Skeletal muscle satellite cell (primary cell): ENCODE data around the gene TNNI2.

ENCODE experiments used
- H3K27me3 ChIP-seq: 2 replicates; pipeline ENCODE4 v1.7.0; 2013; ENCODE audit warnings: low read length; ENCODE audit not compliant: control insufficient read depth, insufficient read depth
- H3K36me3 ChIP-seq: 2 replicates; pipeline ENCODE4 v1.7.0; 2013; ENCODE audit warnings: mild to moderate bottlenecking, control low read depth, low read length; ENCODE audit not compliant: insufficient read depth
- H3K4me1 ChIP-seq: 2 replicates; pipeline ENCODE4 v1.7.0; 2013; ENCODE audit warnings: low read length; ENCODE audit not compliant: control insufficient read depth, insufficient read depth
- H3K4me2 ChIP-seq: 2 replicates; pipeline ENCODE4 v1.7.0; 2013; ENCODE audit warnings: mild to moderate bottlenecking, low read length
- H3K4me3 ChIP-seq: 2 replicates; pipeline ENCODE4 v1.7.0; 2013; ENCODE audit warnings: low read length
- H3K9ac ChIP-seq: 2 replicates; pipeline ENCODE4 v1.7.0; 2013; ENCODE audit warnings: mild to moderate bottlenecking, low read depth, low read length, moderate library complexity
- H3K9me3 ChIP-seq: replicated peaks from 2 replicates; pipeline ENCODE4 v1.7.0; 2013; ENCODE audit warnings: mild to moderate bottlenecking, control low read depth, low read length

The TNNI2 gene

DNA sequence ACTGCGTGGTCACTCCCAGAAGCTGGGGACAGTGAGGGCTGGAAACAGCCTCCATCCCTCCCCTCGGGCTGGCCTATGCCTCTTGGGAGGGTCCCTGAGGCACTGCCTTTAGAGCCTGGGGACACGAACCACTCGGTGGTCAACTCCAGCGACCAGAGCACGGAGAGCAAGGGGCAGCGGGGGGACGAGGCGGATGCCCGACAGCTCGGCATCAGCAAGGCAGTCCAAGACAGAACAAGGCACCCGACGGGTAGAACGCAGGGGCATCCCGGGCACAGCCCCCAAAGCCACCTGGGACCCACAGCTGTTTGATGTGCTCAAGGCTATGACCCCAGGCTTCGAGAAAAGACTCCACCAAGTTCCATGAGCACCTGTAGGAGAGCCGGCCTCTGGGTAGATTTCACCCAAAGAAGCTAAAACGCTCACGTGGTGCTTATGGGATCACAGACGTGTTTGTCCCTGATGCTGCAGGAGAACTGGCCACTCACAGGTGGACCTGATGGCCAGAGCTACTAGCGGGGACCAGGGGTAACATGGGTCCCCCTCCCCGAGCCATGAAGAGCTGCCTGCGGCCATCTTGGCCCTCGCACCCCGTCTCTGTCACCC, 13.6 kb downstream of the TNNI2 start:
- H3K4me2 ChIP-seq = no peak overlapping the region
- H3K27me3 ChIP-seq = peaks cover 14% of the 10 kb centered on the region
- peaks cover 8% of the 10 kb centered on the region for H3K4me1 ChIP-seq
- no peak overlapping the region for H3K9ac ChIP-seq
- H3K9me3 ChIP-seq = no peaks in the 10 kb centered on the region
- no peak overlapping the region for H3K4me3 ChIP-seq
- H3K36me3 ChIP-seq = no peaks in the 10 kb centered on the region

DNA sequence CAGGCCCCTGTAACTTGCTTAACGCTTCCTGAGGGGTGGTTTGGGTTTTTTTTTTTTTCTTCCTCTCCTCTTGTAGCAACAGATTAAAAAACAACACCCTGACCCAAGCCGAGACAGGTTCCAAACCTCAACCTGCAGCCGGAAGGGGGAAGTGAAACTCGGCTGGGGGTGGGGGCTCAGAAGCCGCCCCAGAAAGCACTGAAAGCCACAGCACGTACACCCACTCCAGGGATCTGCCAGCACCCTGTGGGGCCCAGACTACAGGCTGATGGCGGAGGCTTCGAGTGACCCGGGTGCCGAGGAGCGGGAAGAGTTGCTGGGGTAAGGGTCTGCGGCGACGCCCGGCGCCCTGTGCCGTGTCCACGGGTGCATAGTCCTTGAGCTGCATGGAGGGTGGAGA, 14.1 kb downstream of the TNNI2 start, which contains the start of gene LSP1:
TSS of gene LSP1 (plus strand) at position 208 of the 400 bp plus-strand sequence. CDS start at position 269, 61 bp downstream.
- no peak within 1 kb of the TSS for H3K9ac ChIP-seq
- H3K36me3 ChIP-seq = no peaks in the 10 kb centered on the region
- peaks cover 14% of the 10 kb centered on the region for H3K27me3 ChIP-seq
- no peaks in the 10 kb centered on the region for H3K9me3 ChIP-seq
- H3K4me1 ChIP-seq = peaks cover 6% of the 10 kb centered on the region
- H3K4me2 ChIP-seq = no peak within 1 kb of the TSS
- no peak within 1 kb of the TSS for H3K4me3 ChIP-seq

- Histone ChIP-seq H3K4me1 (no peaks in the 10 kb centered on the region), H3K4me2 (no peak overlapping the region), H3K27me3 (peaks cover 14% of the 10 kb centered on the region), H3K9me3 (no peaks in the 10 kb centered on the region), H3K36me3 (no peaks in the 10 kb centered on the region), H3K9ac (no peak overlapping the region), H3K4me3 (no peak overlapping the region)
These were observed 14.8 kb downstream of the TNNI2 start for GRCh38 chr11:1853376-1854131.

GRCh38 chr11:1854132-1854948, 15.6 kb downstream of the TNNI2 start:
- no peaks in the 10 kb centered on the region for H3K36me3 ChIP-seq
- no peaks in the 10 kb centered on the region for H3K9me3 ChIP-seq
- H3K4me2 ChIP-seq = no peak overlapping the region
- no peaks in the 10 kb centered on the region for H3K4me1 ChIP-seq
- H3K9ac ChIP-seq = no peak overlapping the region
- peaks cover 14% of the 10 kb centered on the region for H3K27me3 ChIP-seq
- no peak overlapping the region for H3K4me3 ChIP-seq

- no peak overlapping the region for H3K4me3 ChIP-seq
- H3K36me3 ChIP-seq = no peaks in the 10 kb centered on the region
- peaks cover 14% of the 10 kb centered on the region for H3K27me3 ChIP-seq
- no peaks in the 10 kb centered on the region for H3K4me1 ChIP-seq
- no peaks in the 10 kb centered on the region for H3K9me3 ChIP-seq
- H3K9ac ChIP-seq = no peak overlapping the region
- H3K4me2 ChIP-seq = no peak overlapping the region
These were observed 16.4 kb downstream of the TNNI2 start for GRCh38 chr11:1854949-1855885.

GRCh38 chr11:1855886-1856265, 17.1 kb downstream of the TNNI2 start:
- H3K27me3 ChIP-seq = peaks cover 14% of the 10 kb centered on the region
- H3K4me3 ChIP-seq = no peak overlapping the region
- H3K9ac ChIP-seq = no peak overlapping the region
- H3K36me3 ChIP-seq = no peaks in the 10 kb centered on the region
- no peak overlapping the region for H3K4me2 ChIP-seq
- no peaks in the 10 kb centered on the region for H3K9me3 ChIP-seq
- H3K4me1 ChIP-seq = no peaks in the 10 kb centered on the region

- Histone ChIP-seq H3K9me3 (no peaks in the 10 kb centered on the region), H3K9ac (no peak overlapping the region), H3K4me2 (no peak overlapping the region), H3K27me3 (peaks cover 14% of the 10 kb centered on the region), H3K4me1 (no peaks in the 10 kb centered on the region), H3K36me3 (no peaks in the 10 kb centered on the region), H3K4me3 (no peak overlapping the region)
These were observed 17.7 kb downstream of the TNNI2 start for GRCh38 chr11:1856306-1857005.

GRCh38 chr11:1857064-1857463, 18.3 kb downstream of the TNNI2 start:
- no peak overlapping the region for H3K4me2 ChIP-seq
- no peaks in the 10 kb centered on the region for H3K36me3 ChIP-seq
- H3K4me3 ChIP-seq = no peak overlapping the region
- H3K4me1 ChIP-seq = no peaks in the 10 kb centered on the region
- no peaks in the 10 kb centered on the region for H3K9me3 ChIP-seq
- H3K9ac ChIP-seq = no peak overlapping the region
- H3K27me3 ChIP-seq = peaks cover 14% of the 10 kb centered on the region

- Histone ChIP-seq H3K9me3 (no peaks in the 10 kb centered on the region), H3K9ac (no peak overlapping the region), H3K4me2 (no peak overlapping the region), H3K27me3 (peaks cover 14% of the 10 kb centered on the region), H3K36me3 (no peaks in the 10 kb centered on the region), H3K4me1 (peaks cover 9% of the 10 kb centered on the region), H3K4me3 (no peak overlapping the region)
These were observed 19.4 kb downstream of the TNNI2 start for GRCh38 chr11:1858154-1858553.

DNA sequence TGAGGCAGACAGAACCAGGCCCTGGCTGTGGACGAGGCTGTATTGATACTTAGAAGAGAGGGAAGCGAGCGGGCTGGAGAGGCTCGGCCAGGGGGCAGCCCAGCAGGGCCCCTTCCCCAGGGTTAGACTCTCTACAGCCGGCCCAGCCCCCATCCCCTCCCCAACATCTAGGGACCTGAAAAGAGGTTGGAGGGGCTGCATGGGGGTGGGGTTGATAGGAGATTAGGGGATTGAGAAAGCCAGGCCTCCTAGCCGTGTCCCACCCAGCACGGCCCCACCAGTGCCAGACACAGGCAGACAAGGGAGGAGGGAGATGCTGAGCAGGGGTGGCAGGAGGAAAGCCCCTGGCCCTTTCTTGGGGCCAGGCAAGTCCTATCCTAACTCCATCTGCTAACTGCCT, 19.8 kb downstream of the TNNI2 start:
- Histone ChIP-seq H3K4me3 (no peak overlapping the region), H3K4me1 (peaks cover 13% of the 10 kb centered on the region), H3K36me3 (no peaks in the 10 kb centered on the region), H3K9ac (no peak overlapping the region), H3K4me2 (no peak overlapping the region), H3K27me3 (peaks cover 11% of the 10 kb centered on the region), H3K9me3 (no peaks in the 10 kb centered on the region)
